OCI-LY7 (cell line): ENCODE results near the gene SNX10. TPM values are rescaled to one million over a fixed set of nuclear protein-coding genes. Genes with fewer than 3 reads are reported as not detected.

Experiments used
- BruUV-seq: library from RNA; stranded (reverse); fragments of 400-500 nt; replicated peaks from 2 replicates; lab custom pipeline; 2021; lab: Mats Ljungman, UMichigan
- CTCF ChIA-PET: fragments of 300-600 bp; sonication (Branson Sonifier 250); formaldehyde crosslinking; loops from one replicate; lab custom pipeline; 2022; ENCODE audit warnings: antibody characterized with exemption; ENCODE audit not compliant: unreplicated experiment; lab: Charles Lee
- POLR2A ChIA-PET: fragments of 300-600 bp; sonication (Branson Sonifier 250); formaldehyde crosslinking; loops from one replicate; lab custom pipeline; 2022; ENCODE audit warnings: antibody characterized with exemption; lab: Charles Lee
- DNase-seq: peaks from one replicate; pipeline ENCODE4 v3.0.0-alpha.2; 2015; ENCODE audit warnings: low spot score
- H2AFZ ChIP-seq: fragments of 200-600 bp; sonication (generic), shearing (Covaris generic); 2 replicates; pipeline ENCODE4 v1.6.1; 2014; ENCODE audit warnings: mild to moderate bottlenecking, antibody characterized with exemption, low read length, moderate library complexity
- H3K27ac ChIP-seq: fragments of 200-600 bp; sonication (generic); 2 replicates; pipeline ENCODE4 v1.5.1; 2014; ENCODE audit warnings: mixed run types, low read depth, mild to moderate bottlenecking, moderate library complexity, low read length, inconsistent platforms; ENCODE audit not compliant: poor library complexity, severe bottlenecking
- H3K36me3 ChIP-seq: fragments of 200-600 bp; sonication (generic); 2 replicates; pipeline ENCODE4 v1.6.1; 2014; ENCODE audit warnings: mild to moderate bottlenecking, antibody characterized with exemption, low read length, moderate library complexity, mixed read lengths; ENCODE audit not compliant: insufficient read depth
- H3K4me1 ChIP-seq: fragments of 200-600 bp; sonication (generic); 2 replicates; pipeline ENCODE4 v1.5.1; 2014; ENCODE audit warnings: mild to moderate bottlenecking, low read length; ENCODE audit not compliant: insufficient read depth, poor library complexity, severe bottlenecking
- H3K4me2 ChIP-seq: fragments of 200-600 bp; sonication (generic); 2 replicates; pipeline ENCODE4 v1.6.1; 2014; ENCODE audit warnings: mild to moderate bottlenecking, low read length
- H3K4me3 ChIP-seq: fragments of 200-600 bp; sonication (generic); 2 replicates; pipeline ENCODE4 v1.5.1; 2014; ENCODE audit warnings: mild to moderate bottlenecking, low read depth, low read length; ENCODE audit not compliant: poor library complexity, severe bottlenecking
- H3K79me2 ChIP-seq: fragments of 200-600 bp; sonication (generic); 2 replicates; pipeline ENCODE4 v1.6.1; 2016; ENCODE audit warnings: low read depth, mild to moderate bottlenecking, low read length, moderate library complexity, mixed read lengths; ENCODE audit not compliant: insufficient read depth
- H3K9me2 ChIP-seq: fragments of 200-600 bp; sonication (generic); 2 replicates; pipeline ENCODE4 v1.6.1; 2016; ENCODE audit warnings: mild to moderate bottlenecking, low read length, mixed read lengths; ENCODE audit not compliant: insufficient read depth
- H3K9me3 ChIP-seq: fragments of 200-600 bp; sonication (generic); 2 replicates; pipeline ENCODE4 v1.6.1; 2014; ENCODE audit warnings: mild to moderate bottlenecking, mixed run types, low read length, mixed read lengths
- H4K20me1 ChIP-seq: fragments of 200-600 bp; sonication (generic); 2 replicates; pipeline ENCODE4 v1.6.1; 2014; ENCODE audit warnings: mild to moderate bottlenecking, antibody characterized with exemption, low read length, moderate library complexity, mixed read lengths; ENCODE audit not compliant: insufficient read depth
- CTCF ChIP-seq: fragments of 200-600 bp; sonication (generic); conservative IDR thresholded peaks from 2 replicates; pipeline ENCODE4 v1.5.1; 2014; ENCODE audit warnings: mild to moderate bottlenecking, antibody characterized with exemption, low read length, moderate library complexity, mixed read lengths
- EZH2phosphoT487 ChIP-seq: fragments of 200-600 bp; sonication (generic); IDR thresholded peaks from 2 replicates; pipeline ENCODE4 v1.6.1; 2018; ENCODE audit warnings: low read depth, borderline replicate concordance, mild to moderate bottlenecking, mixed run types, antibody characterized with exemption, low read length, moderate library complexity, mixed read lengths
- intact Hi-C: fragments of 100-400 bp; cut with micrococcal nuclease; formaldehyde crosslinking; loops from one replicate; pipeline ENCODE4 v1.10.0; 2022; ENCODE audit not compliant: unreplicated experiment
- total RNA-seq, 2 experiments: library from RNA; depleted of rRNA in 1 of 2; stranded (reverse); fragments of >200 nt in 1 of 2; shearing (Covaris generic) in 1 of 2; gene quantifications; 2 replicates each; pipeline ENCODE4 v1.2.3, GENCODE V29; 2014 to 2022

SNX10 gene
- total RNA-seq, 2 experiments from 2014 or later = 14.3 to 32.9 TPM

DNA sequence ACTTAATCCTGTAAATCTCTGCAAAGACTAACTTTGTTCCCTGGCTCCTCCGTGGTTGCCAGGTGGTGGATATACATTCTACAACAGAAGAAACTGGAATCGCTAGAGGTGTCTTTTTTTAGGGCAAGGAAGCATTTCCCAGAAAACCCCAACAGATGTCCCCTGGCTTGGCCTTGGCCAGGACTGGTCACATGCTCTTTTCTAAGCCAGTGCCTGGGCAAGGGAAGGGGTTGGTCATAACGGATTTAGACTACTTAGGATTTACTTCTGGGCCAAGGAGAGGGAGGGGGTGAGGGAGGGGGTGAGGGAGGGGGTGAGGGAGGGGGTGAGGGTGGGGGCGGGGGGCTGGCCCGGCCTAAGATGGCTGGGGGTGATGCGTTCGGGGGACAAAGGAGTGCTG, 105.7 kb downstream of the SNX10 start:
- Histone ChIP-seq H3K4me3 (peak overlapping the region; percentile 67), H3K36me3 (no peaks in the 10 kb centered on the region), H4K20me1 (no peaks in the 10 kb centered on the region), H3K4me2 (peak overlapping the region; percentile 91), H3K9me2 (no peaks in the 10 kb centered on the region), H3K9me3 (no peaks in the 10 kb centered on the region), H2AFZ (peak overlapping the region; percentile 94), H3K27ac (peak overlapping the region; percentile 94), H3K4me1 (peaks cover 33% of the 10 kb centered on the region), H3K79me2 (no peaks in the 10 kb centered on the region)
- peak; percentile 14 for DNase-seq
- TF ChIP-seq EZH2phosphoT487 (no peak), CTCF (no peak)
- CTCF ChIA-PET = interaction anchor here (0.5 kb wide), 1 partner anchor 505 kb away, joined by 5 read pairs; no protein-coding TSS in a partner anchor
- intact Hi-C loops = loop anchor here (2.0 kb wide), 1 partner anchor 19 kb away; no protein-coding TSS in a partner anchor
- no TSS peak for BruUV-seq
- POLR2A ChIA-PET = interaction anchor here (0.6 to 2.4 kb wide), 20 partner anchors 8 to 1524 kb away, joined by 3 to 12 read pairs (median 4); no protein-coding TSS in a partner anchor

GRCh38 chr7:26397796-26398426, 106.2 kb downstream of the SNX10 start:
- Histone ChIP-seq H2AFZ (peak overlapping the region; percentile 94), H3K36me3 (no peaks in the 10 kb centered on the region), H3K9me2 (no peaks in the 10 kb centered on the region), H3K4me3 (peak overlapping the region; percentile 67), H3K4me1 (peaks cover 34% of the 10 kb centered on the region), H3K79me2 (no peaks in the 10 kb centered on the region), H4K20me1 (no peaks in the 10 kb centered on the region), H3K4me2 (peak overlapping the region; percentile 91), H3K9me3 (no peaks in the 10 kb centered on the region), H3K27ac (peak overlapping the region; percentile 94)
- DNase-seq = peak; percentile 68
- TF ChIP-seq CTCF = 0 out of 2 replicates have a peak, but pooled peaks have one; percentile 26
- TF ChIP-seq EZH2phosphoT487 = no peak
- POLR2A ChIA-PET = interaction anchor here (0.6 to 2.4 kb wide), 20 partner anchors 9 to 761 kb away, joined by 3 to 12 read pairs (median 4); no protein-coding TSS in a partner anchor
- BruUV-seq = TSS peak; percentile 76
- CTCF ChIA-PET = interaction anchor here (0.5 kb wide), 1 partner anchor 505 kb away, joined by 5 read pairs; no protein-coding TSS in a partner anchor
- intact Hi-C loops = loop anchor here (1.0 to 2.0 kb wide), 5 partner anchors 19 to 465 kb away; partner anchors contain the start of gene CBX3
